ENCODE data around the gene USP44.

DNA sequence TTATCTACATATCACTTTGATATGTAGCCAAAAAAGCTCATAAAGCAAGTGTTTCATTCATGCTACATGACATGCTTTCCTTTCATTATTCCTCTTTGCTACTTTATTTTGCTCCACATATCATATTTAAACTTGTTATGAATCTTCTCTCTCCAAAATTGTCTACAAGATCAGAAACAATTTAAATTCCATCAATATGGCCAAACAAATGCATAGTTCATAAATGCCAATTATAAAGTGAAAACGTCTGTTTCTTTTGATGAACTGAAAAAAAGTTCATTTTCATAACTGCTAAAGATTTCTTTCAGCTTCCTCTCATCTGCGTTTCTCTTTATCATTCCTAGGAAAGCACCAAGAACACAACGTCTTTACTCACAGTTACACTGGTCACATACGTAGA lies 22.8 kb downstream of the USP44 start:
- TF ChIP-seq, protein P1, sequence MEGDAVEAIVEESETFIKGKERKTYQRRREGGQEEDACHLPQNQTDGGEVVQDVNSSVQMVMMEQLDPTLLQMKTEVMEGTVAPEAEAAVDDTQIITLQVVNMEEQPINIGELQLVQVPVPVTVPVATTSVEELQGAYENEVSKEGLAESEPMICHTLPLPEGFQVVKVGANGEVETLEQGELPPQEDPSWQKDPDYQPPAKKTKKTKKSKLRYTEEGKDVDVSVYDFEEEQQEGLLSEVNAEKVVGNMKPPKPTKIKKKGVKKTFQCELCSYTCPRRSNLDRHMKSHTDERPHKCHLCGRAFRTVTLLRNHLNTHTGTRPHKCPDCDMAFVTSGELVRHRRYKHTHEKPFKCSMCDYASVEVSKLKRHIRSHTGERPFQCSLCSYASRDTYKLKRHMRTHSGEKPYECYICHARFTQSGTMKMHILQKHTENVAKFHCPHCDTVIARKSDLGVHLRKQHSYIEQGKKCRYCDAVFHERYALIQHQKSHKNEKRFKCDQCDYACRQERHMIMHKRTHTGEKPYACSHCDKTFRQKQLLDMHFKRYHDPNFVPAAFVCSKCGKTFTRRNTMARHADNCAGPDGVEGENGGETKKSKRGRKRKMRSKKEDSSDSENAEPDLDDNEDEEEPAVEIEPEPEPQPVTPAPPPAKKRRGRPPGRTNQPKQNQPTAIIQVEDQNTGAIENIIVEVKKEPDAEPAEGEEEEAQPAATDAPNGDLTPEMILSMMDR (conservative IDR thresholded peaks at IDR 0.05; ENCODE audit: low read depth, low read length), result no peak
- no peak for TF ChIP-seq EZH2phosphoT487 (IDR thresholded peaks at IDR 0.05; ENCODE audit: borderline replicate concordance, low read length)
- no peak for TF ChIP-seq EZH2 (IDR thresholded peaks at IDR 0.05; ENCODE audit: low read length, unreplicated experiment)

Data from PC-3 (cell line).